GM13977 (cell line): Measurements from ENCODE around the gene FMNL2.

Experiments
- DNase-seq: peaks from one replicate; pipeline ENCODE4 v3.0.0; 2012; ENCODE audit warnings: low spot score
- in situ Hi-C: fragments of 300-500 bp; cut with MboI; formaldehyde crosslinking; loops from one replicate; pipeline ENCODE4 v1.12.0; 2022; ENCODE audit warnings: low sequenced_read_pairs, low pct_unique_long_range_greater_than_20kb, mixed read lengths, inconsistent platforms; ENCODE audit not compliant: unreplicated experiment
- TF ChIP-seq, protein P1 (sequence below): IDR thresholded peaks from 2 replicates; pipeline ENCODE4 v1.5.1; 2012; ENCODE audit warnings: mild to moderate bottlenecking, control low read depth; ENCODE audit not compliant: insufficient read depth; ENCODE audit errors: extremely low read depth, missing control alignments

The FMNL2 gene

DNA sequence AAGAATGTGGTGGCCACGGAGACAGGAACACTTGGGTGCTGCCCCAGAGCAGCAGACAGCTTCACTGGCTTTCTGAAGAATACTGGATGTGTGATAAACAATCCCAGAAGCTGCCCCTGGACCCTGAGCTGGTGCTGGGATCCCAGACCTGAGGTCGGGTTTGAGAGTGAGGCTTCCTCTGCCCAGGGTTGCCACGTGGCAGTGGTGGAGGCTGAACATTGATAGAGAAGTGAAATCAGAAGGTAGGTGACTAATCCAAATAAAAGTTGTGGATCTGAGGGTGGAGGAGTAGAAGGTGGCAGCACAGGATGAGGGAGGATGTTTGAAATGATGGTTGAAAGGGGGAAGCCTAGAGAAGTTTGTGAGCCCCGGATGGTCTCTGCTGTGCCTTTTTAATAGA, 64.0 kb downstream of the FMNL2 start:
- no peak for DNase-seq
- in situ Hi-C loops, result no loop called here
- TF ChIP-seq, protein P1, sequence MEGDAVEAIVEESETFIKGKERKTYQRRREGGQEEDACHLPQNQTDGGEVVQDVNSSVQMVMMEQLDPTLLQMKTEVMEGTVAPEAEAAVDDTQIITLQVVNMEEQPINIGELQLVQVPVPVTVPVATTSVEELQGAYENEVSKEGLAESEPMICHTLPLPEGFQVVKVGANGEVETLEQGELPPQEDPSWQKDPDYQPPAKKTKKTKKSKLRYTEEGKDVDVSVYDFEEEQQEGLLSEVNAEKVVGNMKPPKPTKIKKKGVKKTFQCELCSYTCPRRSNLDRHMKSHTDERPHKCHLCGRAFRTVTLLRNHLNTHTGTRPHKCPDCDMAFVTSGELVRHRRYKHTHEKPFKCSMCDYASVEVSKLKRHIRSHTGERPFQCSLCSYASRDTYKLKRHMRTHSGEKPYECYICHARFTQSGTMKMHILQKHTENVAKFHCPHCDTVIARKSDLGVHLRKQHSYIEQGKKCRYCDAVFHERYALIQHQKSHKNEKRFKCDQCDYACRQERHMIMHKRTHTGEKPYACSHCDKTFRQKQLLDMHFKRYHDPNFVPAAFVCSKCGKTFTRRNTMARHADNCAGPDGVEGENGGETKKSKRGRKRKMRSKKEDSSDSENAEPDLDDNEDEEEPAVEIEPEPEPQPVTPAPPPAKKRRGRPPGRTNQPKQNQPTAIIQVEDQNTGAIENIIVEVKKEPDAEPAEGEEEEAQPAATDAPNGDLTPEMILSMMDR, result no peak

DNA sequence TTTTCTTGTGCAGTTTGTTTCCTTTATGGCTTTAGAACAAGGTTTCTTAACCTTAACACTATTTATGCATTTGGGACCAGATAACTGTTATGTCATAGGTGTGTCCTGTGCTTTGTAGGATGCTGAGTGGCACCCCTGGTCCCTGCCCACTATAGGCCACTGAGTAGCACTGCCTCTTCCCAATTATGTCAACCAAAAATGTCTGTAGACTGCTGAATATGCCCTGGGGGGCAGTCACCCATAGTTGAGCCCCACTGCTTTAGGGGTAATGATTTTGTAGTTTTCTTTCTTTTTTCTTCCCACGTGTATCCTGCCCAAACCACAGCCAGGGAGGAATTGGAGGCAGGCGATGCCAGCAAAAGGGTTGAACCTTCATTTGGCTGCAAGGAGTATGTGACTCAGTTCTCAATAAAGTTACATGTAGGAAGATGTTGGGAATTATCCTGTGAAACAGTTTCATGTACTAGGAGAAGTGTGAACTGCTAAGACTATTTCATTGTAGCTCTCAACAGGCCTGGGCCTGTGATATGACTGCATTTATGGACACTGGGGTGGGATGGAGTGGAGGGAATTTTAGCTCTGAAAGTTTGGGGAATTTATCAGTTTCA, 65.7 kb downstream of the FMNL2 start:
- in situ Hi-C loops, result no loop called here
- DNase-seq, result no peak

DNA sequence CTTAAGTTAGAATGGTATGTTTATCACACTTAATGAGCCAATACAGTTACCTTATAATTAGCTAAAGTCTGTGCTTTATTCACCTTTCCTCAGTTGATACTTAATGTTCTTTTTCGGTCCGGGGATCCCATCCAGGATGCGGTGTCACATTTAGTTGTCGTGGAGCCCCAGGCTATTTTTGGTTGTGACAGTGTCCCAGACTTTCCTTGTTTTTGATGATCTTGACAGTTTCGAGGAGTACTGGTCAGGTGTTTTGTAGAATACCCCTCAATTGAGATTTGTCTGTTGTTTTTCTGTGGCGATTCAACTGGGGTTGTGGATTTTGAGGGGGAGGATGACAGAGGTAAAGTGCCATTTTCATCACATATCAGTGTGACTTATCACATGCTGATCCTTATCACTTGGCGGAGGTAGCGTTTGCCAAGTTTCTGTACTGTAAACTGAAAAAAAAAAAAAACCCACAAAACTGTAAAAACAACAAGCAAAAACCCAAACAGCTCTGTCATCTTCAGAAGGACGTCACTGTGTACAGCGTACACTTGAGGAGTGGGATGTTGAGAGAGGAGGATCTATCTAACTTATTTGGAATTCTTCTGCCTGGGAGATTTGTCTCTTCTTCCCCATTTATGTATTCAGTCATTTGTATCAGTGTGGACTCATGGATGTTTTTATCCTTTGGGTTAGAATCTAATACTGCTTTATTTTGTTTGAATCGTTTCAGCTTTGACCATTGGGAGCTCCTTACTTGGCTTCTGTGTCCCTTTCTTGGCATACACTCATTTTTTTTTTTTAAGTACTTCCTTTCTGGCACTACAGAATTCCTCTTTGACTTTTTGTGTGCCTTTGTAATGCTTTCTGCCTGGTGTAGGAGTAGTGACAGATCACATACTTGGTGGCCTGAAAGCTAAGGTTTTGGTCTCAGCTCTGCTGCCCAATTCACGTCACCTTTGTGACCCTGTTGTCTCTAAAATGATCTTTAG, 68.1 kb downstream of the FMNL2 start:
- TF ChIP-seq, protein P1, result no peak
- in situ Hi-C loops, result no loop called here
- no peak for DNase-seq

More for the DNA sequence above, 65.7 kb downstream of the FMNL2 start:
- TF ChIP-seq, protein P1, result no peak

DNA sequence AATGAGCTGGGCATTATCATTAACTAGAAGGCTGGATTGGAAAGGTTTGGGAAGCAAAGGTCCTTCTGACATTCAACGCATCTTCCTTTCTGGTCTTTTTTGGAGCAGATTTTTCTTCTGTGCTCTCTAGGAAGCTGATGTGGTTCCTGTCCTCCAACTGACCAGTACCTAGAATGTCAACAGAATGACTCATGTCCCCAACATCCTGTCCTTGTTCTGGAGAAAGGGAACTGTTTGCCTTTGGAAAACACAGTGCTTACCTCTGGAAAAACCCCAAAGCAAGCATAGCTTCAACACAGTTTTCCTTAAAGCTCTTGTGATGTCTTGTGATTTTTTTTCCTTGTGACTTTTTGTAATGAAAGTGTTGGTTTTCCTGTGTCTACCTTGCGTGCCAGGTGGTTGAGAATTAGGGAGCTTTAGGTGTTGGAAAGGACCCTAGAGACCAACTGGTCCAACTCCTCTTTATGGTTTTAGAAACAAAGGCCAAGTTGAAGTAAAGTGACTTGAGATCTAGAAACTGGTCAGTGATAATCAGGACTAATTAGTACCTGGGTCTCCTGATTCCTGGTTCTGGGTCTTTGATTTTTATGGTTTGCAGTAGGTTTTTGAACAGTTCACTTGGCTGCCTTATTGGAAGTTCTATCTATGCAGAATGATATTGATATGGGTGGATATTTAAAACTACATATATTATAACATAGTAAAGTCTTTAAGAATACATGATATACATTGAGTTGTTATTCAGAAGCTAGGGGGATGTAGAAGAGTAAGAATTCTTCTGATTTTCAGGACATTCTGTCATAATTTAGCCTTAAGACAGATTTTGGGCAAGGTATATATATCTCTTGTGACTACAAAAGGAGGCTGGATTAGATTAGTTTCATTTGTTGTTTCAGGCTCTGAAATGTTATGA, 70.5 kb downstream of the FMNL2 start:
- in situ Hi-C loops, result no loop called here
- no peak for DNase-seq
- TF ChIP-seq, protein P1, result no peak

DNA sequence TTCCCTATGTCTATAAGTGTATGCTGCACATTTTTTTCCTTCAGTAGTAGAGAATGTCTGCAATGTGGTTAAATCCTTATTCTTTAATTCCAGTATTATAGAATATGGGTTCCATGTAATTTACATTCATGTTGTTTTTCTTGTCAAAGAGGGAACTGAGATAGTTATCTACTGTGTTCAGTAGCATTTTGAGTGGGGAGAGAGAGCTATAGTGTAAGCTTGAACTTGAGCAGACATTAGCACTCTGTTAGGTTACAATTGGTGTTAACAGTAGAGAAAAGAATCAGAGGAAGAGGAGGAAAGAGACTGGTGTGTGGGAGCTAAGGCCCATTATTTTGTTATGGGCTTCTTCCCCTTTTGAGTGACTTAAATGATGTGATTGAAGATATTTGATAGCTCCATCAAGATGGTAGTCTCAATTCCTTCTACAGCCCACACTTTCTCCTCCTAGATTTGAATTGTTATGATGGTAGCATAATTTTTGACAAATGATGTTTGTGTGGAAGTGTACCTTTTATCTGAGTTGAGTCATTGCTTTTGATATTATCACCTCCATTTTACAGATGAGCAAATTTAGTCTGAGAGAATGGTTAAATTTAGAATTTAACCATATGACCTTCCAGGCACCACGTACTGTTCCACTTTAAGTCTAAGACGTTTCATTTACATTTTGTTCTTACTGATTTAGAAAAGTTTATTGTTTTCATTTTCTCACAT, 71.3 kb downstream of the FMNL2 start:
- in situ Hi-C loops, result no loop called here
- TF ChIP-seq, protein P1, result no peak
- DNase-seq, result no peak

DNA sequence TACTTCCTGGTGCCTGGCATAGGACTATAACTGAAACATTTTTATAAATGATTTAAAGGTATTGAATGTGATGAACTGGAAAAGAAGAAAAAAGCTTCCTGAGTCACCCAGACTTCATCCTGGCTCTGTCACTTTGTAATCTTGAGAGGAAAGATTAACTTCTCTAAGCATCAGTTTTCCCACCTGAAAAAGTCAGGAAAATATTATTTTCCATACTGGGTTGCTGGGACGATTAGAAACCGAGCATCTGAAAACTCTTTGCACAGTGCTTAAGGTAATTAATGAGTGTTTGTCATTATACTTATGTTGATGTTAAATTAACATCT, 71.8 kb downstream of the FMNL2 start:
- DNase-seq, result no peak
- in situ Hi-C loops, result no loop called here
- TF ChIP-seq, protein P1, result no peak
